Measurements from ENCODE around the gene CSMD2. TPM values are rescaled to one million over a fixed set of nuclear protein-coding genes. Genes with fewer than 3 reads are reported as not detected.

The CSMD2 gene
- total RNA-seq, 1 donor from 2014 or later = 2.1 TPM

GRCh38 chr1:33853431-33853830 lies 311.6 kb downstream of the CSMD2 start:
- TF ChIP-seq CTCF (IDR thresholded peaks at IDR 0.05; ENCODE audit: unreplicated experiment) = no peak
- H3K4me1 Mint-ChIP-seq (ENCODE audit: unreplicated experiment) = peaks cover 4% of the 10 kb centered on the region
- no peak overlapping the region for H3K27ac Mint-ChIP-seq (ENCODE audit: unreplicated experiment)
- no peak for DNase-seq (ENCODE audit: low spot score)
- H3K9me3 Mint-ChIP-seq (ENCODE audit: unreplicated experiment) = no peaks in the 10 kb centered on the region
- no peaks in the 10 kb centered on the region for H3K27me3 Mint-ChIP-seq (ENCODE audit: unreplicated experiment)
- no peak overlapping the region for H3K4me3 Mint-ChIP-seq (ENCODE audit: unreplicated experiment)
- no peaks in the 10 kb centered on the region for H3K36me3 Mint-ChIP-seq (ENCODE audit: low read depth, unreplicated experiment)

GRCh38 chr1:33852711-33853110 lies 312.3 kb downstream of the CSMD2 start:
- Mint-ChIP-seq H3K4me3 (ENCODE audit: unreplicated experiment) (no peak overlapping the region), H3K9me3 (ENCODE audit: unreplicated experiment) (no peaks in the 10 kb centered on the region), H3K27me3 (ENCODE audit: unreplicated experiment) (no peaks in the 10 kb centered on the region), H3K36me3 (ENCODE audit: low read depth, unreplicated experiment) (no peaks in the 10 kb centered on the region), H3K4me1 (ENCODE audit: unreplicated experiment) (peaks cover 4% of the 10 kb centered on the region), H3K27ac (ENCODE audit: unreplicated experiment) (no peak overlapping the region)
- DNase-seq (ENCODE audit: low spot score) = no peak
- no peak for TF ChIP-seq CTCF (IDR thresholded peaks at IDR 0.05; ENCODE audit: unreplicated experiment)

- Mint-ChIP-seq H3K27ac (ENCODE audit: unreplicated experiment) (no peak overlapping the region), H3K9me3 (ENCODE audit: unreplicated experiment) (no peaks in the 10 kb centered on the region)
- TF ChIP-seq CTCF (IDR thresholded peaks at IDR 0.05; ENCODE audit: unreplicated experiment) = no peak
Measured at GRCh38 chr1:33850481-33850880, 314.5 kb downstream of the CSMD2 start.

GRCh38 chr1:33849211-33849610 lies 315.8 kb downstream of the CSMD2 start:
- Mint-ChIP-seq H3K9me3 (ENCODE audit: unreplicated experiment) (no peaks in the 10 kb centered on the region), H3K4me3 (ENCODE audit: unreplicated experiment) (no peak overlapping the region), H3K36me3 (ENCODE audit: low read depth, unreplicated experiment) (no peaks in the 10 kb centered on the region), H3K4me1 (ENCODE audit: unreplicated experiment) (peaks cover 6% of the 10 kb centered on the region), H3K27me3 (ENCODE audit: unreplicated experiment) (peaks cover 3% of the 10 kb centered on the region), H3K27ac (ENCODE audit: unreplicated experiment) (no peak overlapping the region)
- TF ChIP-seq CTCF (IDR thresholded peaks at IDR 0.05; ENCODE audit: unreplicated experiment) = no peak
- no peak for DNase-seq (ENCODE audit: low spot score)

More at GRCh38 chr1:33850481-33850880, 314.5 kb downstream of the CSMD2 start:
- peaks cover 3% of the 10 kb centered on the region for H3K27me3 Mint-ChIP-seq (ENCODE audit: unreplicated experiment)
- DNase-seq (ENCODE audit: low spot score) = no peak
- H3K36me3 Mint-ChIP-seq (ENCODE audit: low read depth, unreplicated experiment) = no peaks in the 10 kb centered on the region
- H3K4me3 Mint-ChIP-seq (ENCODE audit: unreplicated experiment) = no peak overlapping the region
- peaks cover 4% of the 10 kb centered on the region for H3K4me1 Mint-ChIP-seq (ENCODE audit: unreplicated experiment)

- Mint-ChIP-seq H3K4me1 (ENCODE audit: unreplicated experiment) (peaks cover 13% of the 10 kb centered on the region), H3K9me3 (ENCODE audit: unreplicated experiment) (no peaks in the 10 kb centered on the region), H3K4me3 (ENCODE audit: unreplicated experiment) (no peak overlapping the region), H3K27me3 (ENCODE audit: unreplicated experiment) (peaks cover 6% of the 10 kb centered on the region), H3K36me3 (ENCODE audit: low read depth, unreplicated experiment) (no peaks in the 10 kb centered on the region), H3K27ac (ENCODE audit: unreplicated experiment) (no peak overlapping the region)
- no peak for DNase-seq (ENCODE audit: low spot score)
- TF ChIP-seq CTCF (IDR thresholded peaks at IDR 0.05; ENCODE audit: unreplicated experiment) = no peak
Measured at GRCh38 chr1:33848205-33848937, 316.7 kb downstream of the CSMD2 start.

Data from endothelial cell (in vitro differentiated cells).